ENCODE measurements around the gene ZNF418. TPM values are rescaled to one million over a fixed set of nuclear protein-coding genes. Genes with fewer than 3 reads are reported as not detected.
"Not testable (repeated sequence)": the region's sequence is repeated elsewhere in the genome, so short reads cannot be mapped to it uniquely, and the experiment has no call there.

The ZNF418 gene
- total RNA-seq, 1 experiment from 2014 or later: 4.8 TPM

- no peak overlapping the region for H3K27ac ChIP-seq
- peak overlapping the region; percentile 89 for H3K4me3 ChIP-seq
- peaks cover 47% of the 10 kb centered on the region for H3K79me2 ChIP-seq (ENCODE audit: low read depth)
- TF ChIP-seq EZH2 (IDR thresholded peaks at IDR 0.05; ENCODE audit: low read depth) (no peak), CTCF (conservative IDR thresholded peaks at IDR 0.05) (no peak)
- H3K4me2 ChIP-seq: peak overlapping the region; percentile 86
- intact Hi-C loops (cut with micrococcal nuclease; ENCODE audit: unreplicated experiment): no loop called here
- H3K4me1 ChIP-seq (replicated peaks; ENCODE audit: insufficient read depth): 0 out of 2 replicates have a peak, but pooled peaks cover 5% of the 10 kb centered on the region
- H3K27me3 ChIP-seq (ENCODE audit: insufficient read depth, low read depth): no peaks in the 10 kb centered on the region
- H2AFZ ChIP-seq: peak overlapping the region; percentile 95
- H3K36me3 ChIP-seq (ENCODE audit: low read depth): peaks cover 30% of the 10 kb centered on the region
- peaks cover 6% of the 10 kb centered on the region; the same call in 1 of the 2 replicates for H3F3A ChIP-seq (ENCODE audit: insufficient read depth, low read depth)
- CTCF ChIA-PET: no interaction called here
- no peaks in the 10 kb centered on the region for H3K9me2 ChIP-seq (ENCODE audit: insufficient read depth)
- POLR2A ChIA-PET (ENCODE audit: unreplicated experiment): no interaction called here
- DNase-seq: no peak
- BruUV-seq (replicated peaks): no TSS peak
- peaks cover 44% of the 10 kb centered on the region for H3K9me3 ChIP-seq (ENCODE audit: insufficient read depth, low read depth)
- no peaks in the 10 kb centered on the region for H4K20me1 ChIP-seq (ENCODE audit: insufficient read depth)
These were observed 47.1 kb downstream of the ZNF418 start for GRCh38 chr19:57888107-57888559.

GRCh38 chr19:57887195-57887941 is 47.8 kb downstream of the ZNF418 start:
- POLR2A ChIA-PET (ENCODE audit: unreplicated experiment): no interaction called here

GRCh38 chr19:57886046-57886445 is 49.2 kb downstream of the ZNF418 start:
- no peak for TF ChIP-seq EZH2 (IDR thresholded peaks at IDR 0.05; ENCODE audit: low read depth)
- no peak for TF ChIP-seq CTCF (conservative IDR thresholded peaks at IDR 0.05)
- Histone ChIP-seq H4K20me1 (ENCODE audit: insufficient read depth) (no peaks in the 10 kb centered on the region), H3K9me2 (ENCODE audit: insufficient read depth) (no peaks in the 10 kb centered on the region), H3K27ac (no peak overlapping the region), H3F3A (ENCODE audit: insufficient read depth, low read depth) (peaks cover 6% of the 10 kb centered on the region; the same call in 1 of the 2 replicates), H3K79me2 (ENCODE audit: low read depth) (peaks cover 52% of the 10 kb centered on the region), H2AFZ (no peak overlapping the region), H3K9me3 (ENCODE audit: insufficient read depth, low read depth) (peaks cover 43% of the 10 kb centered on the region), H3K4me2 (no peak overlapping the region), H3K4me3 (no peak overlapping the region), H3K4me1 (replicated peaks; ENCODE audit: insufficient read depth) (0 out of 2 replicates have a peak, but pooled peaks cover 5% of the 10 kb centered on the region), H3K36me3 (ENCODE audit: low read depth) (peaks cover 35% of the 10 kb centered on the region), H3K27me3 (ENCODE audit: insufficient read depth, low read depth) (no peaks in the 10 kb centered on the region)
- ChIA-PET CTCF (no interaction called here), POLR2A (ENCODE audit: unreplicated experiment) (interaction anchor here (0.6 kb wide), 1 partner anchor 94 kb away, joined by 7 read pairs; no protein-coding TSS in a partner anchor)
- intact Hi-C loops (cut with micrococcal nuclease; ENCODE audit: unreplicated experiment): no loop called here
- no TSS peak for BruUV-seq (replicated peaks)
- DNase-seq: no peak

More at GRCh38 chr19:57887195-57887941, 47.8 kb downstream of the ZNF418 start:
- H3K4me2 ChIP-seq: peak overlapping the region; percentile 86
- no peaks in the 10 kb centered on the region for H3K27me3 ChIP-seq (ENCODE audit: insufficient read depth, low read depth)
- H2AFZ ChIP-seq: no peak overlapping the region
- H3F3A ChIP-seq (ENCODE audit: insufficient read depth, low read depth): peaks cover 6% of the 10 kb centered on the region; the same call in 1 of the 2 replicates
- H3K9me2 ChIP-seq (ENCODE audit: insufficient read depth): no peaks in the 10 kb centered on the region
- intact Hi-C loops (cut with micrococcal nuclease; ENCODE audit: unreplicated experiment): no loop called here
- peaks cover 35% of the 10 kb centered on the region for H3K36me3 ChIP-seq (ENCODE audit: low read depth)
- no peak for DNase-seq
- H4K20me1 ChIP-seq (ENCODE audit: insufficient read depth): no peaks in the 10 kb centered on the region
- BruUV-seq (replicated peaks): no TSS peak
- no peak overlapping the region for H3K27ac ChIP-seq
- peak overlapping the region; percentile 89; the same call in 1 of the 2 replicates for H3K4me3 ChIP-seq
- peaks cover 52% of the 10 kb centered on the region for H3K79me2 ChIP-seq (ENCODE audit: low read depth)
- CTCF ChIA-PET: no interaction called here
- TF ChIP-seq EZH2 (IDR thresholded peaks at IDR 0.05; ENCODE audit: low read depth) (no peak), CTCF (conservative IDR thresholded peaks at IDR 0.05) (no peak)
- peaks cover 43% of the 10 kb centered on the region for H3K9me3 ChIP-seq (ENCODE audit: insufficient read depth, low read depth)
- 0 out of 2 replicates have a peak, but pooled peaks cover 5% of the 10 kb centered on the region for H3K4me1 ChIP-seq (replicated peaks; ENCODE audit: insufficient read depth)

GRCh38 chr19:57873883-57874799 is 61.1 kb downstream of the ZNF418 start:
- peaks cover 14% of the 10 kb centered on the region for H3F3A ChIP-seq (ENCODE audit: insufficient read depth, low read depth)
- H2AFZ ChIP-seq; BruUV-seq (replicated peaks); H3K4me3 ChIP-seq; H3K27ac ChIP-seq; H3K27me3 ChIP-seq (ENCODE audit: insufficient read depth, low read depth); H3K9me2 ChIP-seq (ENCODE audit: insufficient read depth); H3K4me2 ChIP-seq; CTCF ChIA-PET; H3K4me1 ChIP-seq (replicated peaks; ENCODE audit: insufficient read depth); H4K20me1 ChIP-seq (ENCODE audit: insufficient read depth); POLR2A ChIA-PET (ENCODE audit: unreplicated experiment); DNase-seq; intact Hi-C loops (cut with micrococcal nuclease; ENCODE audit: unreplicated experiment); H3K79me2 ChIP-seq (ENCODE audit: low read depth): not testable (repeated sequence)
- H3K36me3 ChIP-seq (ENCODE audit: low read depth): peaks cover 49% of the 10 kb centered on the region
- peaks cover 63% of the 10 kb centered on the region for H3K9me3 ChIP-seq (ENCODE audit: insufficient read depth, low read depth)
